ENCODE results near the gene KDM7A. TPM values are rescaled to one million over a fixed set of nuclear protein-coding genes. Genes with fewer than 3 reads are reported as not detected.

Gene KDM7A
- polyA plus RNA-seq, 1 of the 3 experiments (the other 2 are of a cell fraction): 0.94 TPM

DNA sequence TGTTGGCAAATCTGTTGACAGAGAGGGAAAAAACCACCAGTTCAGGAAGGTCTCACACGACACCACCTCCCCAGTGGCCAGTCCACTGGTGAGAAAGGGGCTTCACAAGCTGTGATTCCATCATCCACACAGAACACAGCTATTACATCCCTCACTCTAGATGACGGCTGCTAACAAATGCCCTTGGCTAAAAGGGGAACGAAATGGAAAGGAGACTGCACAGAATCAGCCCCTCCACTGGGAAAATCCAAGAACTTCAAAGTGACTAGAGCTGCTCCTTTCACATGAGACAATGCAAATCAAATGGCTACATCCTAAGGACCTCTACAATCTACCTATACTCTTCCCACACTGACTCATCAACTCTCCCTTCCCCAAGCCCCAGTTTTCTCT is 119.6 kb downstream of the KDM7A start (continued):
- TF ChIP-seq, protein P1, sequence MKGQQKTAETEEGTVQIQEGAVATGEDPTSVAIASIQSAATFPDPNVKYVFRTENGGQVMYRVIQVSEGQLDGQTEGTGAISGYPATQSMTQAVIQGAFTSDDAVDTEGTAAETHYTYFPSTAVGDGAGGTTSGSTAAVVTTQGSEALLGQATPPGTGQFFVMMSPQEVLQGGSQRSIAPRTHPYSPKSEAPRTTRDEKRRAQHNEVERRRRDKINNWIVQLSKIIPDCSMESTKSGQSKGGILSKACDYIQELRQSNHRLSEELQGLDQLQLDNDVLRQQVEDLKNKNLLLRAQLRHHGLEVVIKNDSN (IDR thresholded peaks at IDR 0.05; ENCODE audit: borderline replicate concordance, low read depth): no peak

DNA sequence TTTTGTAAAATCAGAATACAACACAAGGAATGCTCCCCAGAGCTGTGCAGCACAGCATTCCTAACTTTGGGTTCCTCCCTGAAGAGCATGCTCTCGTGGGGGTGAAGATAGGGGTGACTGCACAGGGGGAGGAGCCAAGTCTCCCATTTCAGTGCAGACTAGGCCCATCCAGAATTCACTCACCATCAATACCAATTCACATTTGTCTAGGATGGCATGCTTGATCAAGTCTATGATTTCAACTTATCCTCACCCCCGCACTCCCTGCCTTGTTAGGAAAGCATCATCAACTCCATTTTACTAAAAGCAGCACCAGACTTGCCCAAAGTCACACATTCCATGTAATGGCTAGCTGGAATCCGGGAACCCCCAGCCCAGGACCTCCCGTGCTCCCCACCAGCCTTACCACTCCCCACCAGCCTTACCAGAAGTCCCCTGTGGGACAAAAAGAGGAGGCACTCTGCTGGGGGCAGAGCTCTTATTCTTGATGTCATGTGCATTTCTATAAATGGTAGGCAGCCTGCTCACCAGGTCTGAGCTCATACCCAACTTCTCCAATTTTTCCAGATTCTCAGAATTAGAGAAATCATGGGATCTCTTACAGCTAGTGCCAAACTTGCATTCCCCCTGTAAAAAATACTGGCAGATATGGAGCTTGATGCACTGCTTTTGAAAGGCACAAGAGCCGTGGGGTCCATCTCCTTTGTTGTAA is 120.2 kb downstream of the KDM7A start:
- Histone ChIP-seq H3F3A (replicated peaks; ENCODE audit: insufficient read depth) (peaks cover 19% of the 10 kb centered on the region), H3K27me3 (ENCODE audit: insufficient read depth) (no peaks in the 10 kb centered on the region), H3K79me2 (ENCODE audit: insufficient read depth) (0 out of 2 replicates have a peak, but pooled peaks cover 5% of the 10 kb centered on the region), H3K9ac (no peak overlapping the region), H4K20me1 (ENCODE audit: insufficient read depth) (no peaks in the 10 kb centered on the region), H3K9me3 (no peaks in the 10 kb centered on the region), H3K9me2 (no peaks in the 10 kb centered on the region), H3K36me3 (replicated peaks in 1 of 2; ENCODE audit: control insufficient read depth in 1 of 2, insufficient read depth in 2 of 2, low read length in 1 of 2) (no peaks in the 10 kb centered on the region), H3K27ac (ENCODE audit: low read depth in 2 of 2, low read length in 1 of 2) (no peak overlapping the region), H3K4me2 (no peak overlapping the region), H3K4me1 (ENCODE audit: control insufficient read depth in 1 of 2, insufficient read depth in 2 of 2, low read depth in 1 of 2, low read length in 1 of 2) (peaks cover 18 to 29% of the 10 kb centered on the region in 2 experiments), H3K4me3 (ENCODE audit: low read depth in 2 of 2, low read length in 1 of 2) (no peak overlapping the region), H2AFZ (ENCODE audit: low read depth) (no peak overlapping the region)
- 93% methylated on average over 5 of the region's 5 CpGs for WGBS (ENCODE audit: low lambda C conversion rate)
- ChIA-PET POLR2A (no interaction called here), CTCF (interaction anchor here (1.1 to 2.3 kb wide), 2 partner anchors 8 to 12 kb away, joined by 5 to 7 read pairs; no protein-coding TSS in a partner anchor)
- no peak for DNase-seq
- TF ChIP-seq TAF1 (IDR thresholded peaks at IDR 0.05; ENCODE audit: borderline replicate concordance, low read depth, low read length): no peak
- TF ChIP-seq, protein P2, sequence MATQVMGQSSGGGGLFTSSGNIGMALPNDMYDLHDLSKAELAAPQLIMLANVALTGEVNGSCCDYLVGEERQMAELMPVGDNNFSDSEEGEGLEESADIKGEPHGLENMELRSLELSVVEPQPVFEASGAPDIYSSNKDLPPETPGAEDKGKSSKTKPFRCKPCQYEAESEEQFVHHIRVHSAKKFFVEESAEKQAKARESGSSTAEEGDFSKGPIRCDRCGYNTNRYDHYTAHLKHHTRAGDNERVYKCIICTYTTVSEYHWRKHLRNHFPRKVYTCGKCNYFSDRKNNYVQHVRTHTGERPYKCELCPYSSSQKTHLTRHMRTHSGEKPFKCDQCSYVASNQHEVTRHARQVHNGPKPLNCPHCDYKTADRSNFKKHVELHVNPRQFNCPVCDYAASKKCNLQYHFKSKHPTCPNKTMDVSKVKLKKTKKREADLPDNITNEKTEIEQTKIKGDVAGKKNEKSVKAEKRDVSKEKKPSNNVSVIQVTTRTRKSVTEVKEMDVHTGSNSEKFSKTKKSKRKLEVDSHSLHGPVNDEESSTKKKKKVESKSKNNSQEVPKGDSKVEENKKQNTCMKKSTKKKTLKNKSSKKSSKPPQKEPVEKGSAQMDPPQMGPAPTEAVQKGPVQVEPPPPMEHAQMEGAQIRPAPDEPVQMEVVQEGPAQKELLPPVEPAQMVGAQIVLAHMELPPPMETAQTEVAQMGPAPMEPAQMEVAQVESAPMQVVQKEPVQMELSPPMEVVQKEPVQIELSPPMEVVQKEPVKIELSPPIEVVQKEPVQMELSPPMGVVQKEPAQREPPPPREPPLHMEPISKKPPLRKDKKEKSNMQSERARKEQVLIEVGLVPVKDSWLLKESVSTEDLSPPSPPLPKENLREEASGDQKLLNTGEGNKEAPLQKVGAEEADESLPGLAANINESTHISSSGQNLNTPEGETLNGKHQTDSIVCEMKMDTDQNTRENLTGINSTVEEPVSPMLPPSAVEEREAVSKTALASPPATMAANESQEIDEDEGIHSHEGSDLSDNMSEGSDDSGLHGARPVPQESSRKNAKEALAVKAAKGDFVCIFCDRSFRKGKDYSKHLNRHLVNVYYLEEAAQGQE (IDR thresholded peaks at IDR 0.05; ENCODE audit: low read depth, low read length): no peak

DNA sequence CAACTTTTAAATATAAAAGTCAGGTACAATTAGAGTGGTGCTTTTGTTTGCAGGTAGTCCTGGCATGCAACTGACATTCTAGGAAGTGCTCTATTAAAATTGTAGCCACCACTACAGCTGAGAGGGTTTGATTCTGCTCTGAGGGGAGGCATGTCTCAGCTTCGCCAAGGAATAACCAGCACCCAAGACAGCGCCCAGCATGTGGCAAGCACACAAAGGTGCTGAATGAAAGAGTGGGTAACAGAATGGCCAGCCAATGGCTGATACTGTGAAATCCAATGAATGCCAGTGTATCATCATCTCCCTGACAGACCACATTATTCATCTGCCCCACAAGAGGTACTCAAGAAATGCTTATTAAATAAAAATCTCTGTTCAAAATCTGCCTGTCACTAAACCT is 121.0 kb downstream of the KDM7A start:
- WGBS (ENCODE audit: low lambda C conversion rate): 100% methylated on average over 1 of the region's 2 CpGs
- H3K4me3 ChIP-seq (ENCODE audit: low read depth in 2 of 2, low read length in 1 of 2): no peak overlapping the region
- no peaks in the 10 kb centered on the region for H3K9me3 ChIP-seq
- CTCF ChIA-PET: no interaction called here
- POLR2A ChIA-PET: no interaction called here
- no peak overlapping the region for H2AFZ ChIP-seq (ENCODE audit: low read depth)
- no peak overlapping the region for H3K9ac ChIP-seq
- 0 out of 2 replicates have a peak, but pooled peaks cover 5% of the 10 kb centered on the region for H3K79me2 ChIP-seq (ENCODE audit: insufficient read depth)
- H4K20me1 ChIP-seq (ENCODE audit: insufficient read depth): no peaks in the 10 kb centered on the region
- H3F3A ChIP-seq (replicated peaks; ENCODE audit: insufficient read depth): peaks cover 17% of the 10 kb centered on the region
- no peaks in the 10 kb centered on the region for H3K27me3 ChIP-seq (ENCODE audit: insufficient read depth)
- H3K4me1 ChIP-seq (ENCODE audit: control insufficient read depth in 1 of 2, insufficient read depth in 2 of 2, low read depth in 1 of 2, low read length in 1 of 2): peaks cover 18 to 21% of the 10 kb centered on the region in 2 experiments
- no peaks in the 10 kb centered on the region for H3K36me3 ChIP-seq (replicated peaks in 1 of 2; ENCODE audit: control insufficient read depth in 1 of 2, insufficient read depth in 2 of 2, low read length in 1 of 2)
- H3K4me2 ChIP-seq: no peak overlapping the region
- TF ChIP-seq, protein P3, sequence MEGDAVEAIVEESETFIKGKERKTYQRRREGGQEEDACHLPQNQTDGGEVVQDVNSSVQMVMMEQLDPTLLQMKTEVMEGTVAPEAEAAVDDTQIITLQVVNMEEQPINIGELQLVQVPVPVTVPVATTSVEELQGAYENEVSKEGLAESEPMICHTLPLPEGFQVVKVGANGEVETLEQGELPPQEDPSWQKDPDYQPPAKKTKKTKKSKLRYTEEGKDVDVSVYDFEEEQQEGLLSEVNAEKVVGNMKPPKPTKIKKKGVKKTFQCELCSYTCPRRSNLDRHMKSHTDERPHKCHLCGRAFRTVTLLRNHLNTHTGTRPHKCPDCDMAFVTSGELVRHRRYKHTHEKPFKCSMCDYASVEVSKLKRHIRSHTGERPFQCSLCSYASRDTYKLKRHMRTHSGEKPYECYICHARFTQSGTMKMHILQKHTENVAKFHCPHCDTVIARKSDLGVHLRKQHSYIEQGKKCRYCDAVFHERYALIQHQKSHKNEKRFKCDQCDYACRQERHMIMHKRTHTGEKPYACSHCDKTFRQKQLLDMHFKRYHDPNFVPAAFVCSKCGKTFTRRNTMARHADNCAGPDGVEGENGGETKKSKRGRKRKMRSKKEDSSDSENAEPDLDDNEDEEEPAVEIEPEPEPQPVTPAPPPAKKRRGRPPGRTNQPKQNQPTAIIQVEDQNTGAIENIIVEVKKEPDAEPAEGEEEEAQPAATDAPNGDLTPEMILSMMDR (IDR thresholded peaks at IDR 0.05): no peak
- TF ChIP-seq, protein P2 (IDR thresholded peaks at IDR 0.05; ENCODE audit: low read depth, low read length): peak; percentile 86
- TF ChIP-seq, protein P1 (IDR thresholded peaks at IDR 0.05; ENCODE audit: borderline replicate concordance, low read depth): no peak
- no peak for TF ChIP-seq TAF1 (IDR thresholded peaks at IDR 0.05; ENCODE audit: borderline replicate concordance, low read depth, low read length)
- no peak for TF ChIP-seq SMC3 (IDR thresholded peaks at IDR 0.05; ENCODE audit: low read depth, low read length)
- DNase-seq: no peak
- H3K27ac ChIP-seq (ENCODE audit: low read depth in 2 of 2, low read length in 1 of 2): no peak overlapping the region
- no peaks in the 10 kb centered on the region for H3K9me2 ChIP-seq
